Breast epithelium (tissue), 3 donors: ENCODE results near the gene CACNA2D2.

Experiments used
- POLR2A ChIP-seq: fragments of 450-650 bp; IDR thresholded peaks from one replicate; pipeline ENCODE4 v1.6.1; 2016; ENCODE audit warnings: antibody characterized with exemption, mild to moderate bottlenecking, moderate library complexity
- TF ChIP-seq, protein P1 (sequence below), 3 donors: fragments of 450-650 bp; IDR thresholded peaks; one replicate each; pipeline ENCODE4 v1.5.1; 2016 to 2017; ENCODE audit warnings: antibody characterized with exemption in 3 of 3, mild to moderate bottlenecking in 3 of 3, moderate library complexity in 3 of 3

DNA sequence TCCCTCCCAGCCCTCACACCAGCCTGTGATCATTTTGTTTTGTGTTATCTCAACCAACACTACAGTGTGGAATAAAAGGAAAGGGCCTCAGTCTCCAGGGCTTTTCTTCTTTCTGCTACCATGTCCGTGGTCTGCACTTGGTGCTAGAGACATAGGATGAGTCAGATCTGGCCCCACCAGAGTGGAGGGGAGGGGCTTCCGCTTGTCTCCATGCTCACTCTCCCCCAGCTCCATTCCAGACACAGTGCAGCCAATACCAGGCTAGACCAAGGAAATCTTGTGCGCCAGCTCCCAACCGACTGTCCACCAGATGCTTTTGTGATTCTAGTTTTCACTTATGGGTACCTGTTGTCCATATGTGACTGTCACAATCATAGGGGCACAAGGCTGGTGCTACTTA, 92.2 kb downstream of the CACNA2D2 start:
- TF ChIP-seq, protein P1, sequence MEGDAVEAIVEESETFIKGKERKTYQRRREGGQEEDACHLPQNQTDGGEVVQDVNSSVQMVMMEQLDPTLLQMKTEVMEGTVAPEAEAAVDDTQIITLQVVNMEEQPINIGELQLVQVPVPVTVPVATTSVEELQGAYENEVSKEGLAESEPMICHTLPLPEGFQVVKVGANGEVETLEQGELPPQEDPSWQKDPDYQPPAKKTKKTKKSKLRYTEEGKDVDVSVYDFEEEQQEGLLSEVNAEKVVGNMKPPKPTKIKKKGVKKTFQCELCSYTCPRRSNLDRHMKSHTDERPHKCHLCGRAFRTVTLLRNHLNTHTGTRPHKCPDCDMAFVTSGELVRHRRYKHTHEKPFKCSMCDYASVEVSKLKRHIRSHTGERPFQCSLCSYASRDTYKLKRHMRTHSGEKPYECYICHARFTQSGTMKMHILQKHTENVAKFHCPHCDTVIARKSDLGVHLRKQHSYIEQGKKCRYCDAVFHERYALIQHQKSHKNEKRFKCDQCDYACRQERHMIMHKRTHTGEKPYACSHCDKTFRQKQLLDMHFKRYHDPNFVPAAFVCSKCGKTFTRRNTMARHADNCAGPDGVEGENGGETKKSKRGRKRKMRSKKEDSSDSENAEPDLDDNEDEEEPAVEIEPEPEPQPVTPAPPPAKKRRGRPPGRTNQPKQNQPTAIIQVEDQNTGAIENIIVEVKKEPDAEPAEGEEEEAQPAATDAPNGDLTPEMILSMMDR (IDR thresholded peaks at IDR 0.05) = no peak
- TF ChIP-seq POLR2A = no peak
